Parathyroid adenoma (tissue), 2 donors: ENCODE data around the gene LRP8.

Source experiments
- H2AFZ ChIP-seq: fragments of 300-600 bp; sonication (generic); one replicate; pipeline ENCODE4 v1.7.0; 2017; ENCODE audit warnings: antibody characterized with exemption, mild to moderate bottlenecking
- H3K27ac ChIP-seq: fragments of 300-600 bp; sonication (generic); one replicate; pipeline ENCODE4 v1.7.0; 2017
- H3K27me3 ChIP-seq: fragments of 300-600 bp; sonication (generic); one replicate; pipeline ENCODE4 v1.7.0; 2017; ENCODE audit warnings: low read length; ENCODE audit not compliant: control insufficient read depth, insufficient read depth
- H3K36me3 ChIP-seq: fragments of 300-600 bp; sonication (generic); one replicate; pipeline ENCODE4 v1.7.0; 2017; ENCODE audit warnings: low read length; ENCODE audit not compliant: control insufficient read depth, insufficient read depth
- H3K4me1 ChIP-seq: fragments of 300-600 bp; sonication (generic); one replicate; pipeline ENCODE4 v1.7.0; 2017; ENCODE audit warnings: control low read depth
- H3K4me2 ChIP-seq: fragments of 300-600 bp; sonication (generic); one replicate; pipeline ENCODE4 v1.7.0; 2017; ENCODE audit warnings: low read length
- H3K4me3 ChIP-seq: fragments of 300-600 bp; sonication (generic); one replicate; pipeline ENCODE4 v1.7.0; 2017; ENCODE audit warnings: low read depth, low read length
- H3K79me2 ChIP-seq: fragments of 300-600 bp; sonication (generic); one replicate; pipeline ENCODE4 v1.7.0; 2017; ENCODE audit warnings: control low read depth
- H3K9ac ChIP-seq: fragments of 300-600 bp; sonication (generic); one replicate; pipeline ENCODE4 v1.7.0; 2017; ENCODE audit warnings: mild to moderate bottlenecking
- H3K9me3 ChIP-seq: fragments of 300-600 bp; sonication (generic); one replicate; pipeline ENCODE4 v1.7.0; 2017; ENCODE audit warnings: low read length; ENCODE audit not compliant: control insufficient read depth
- TF ChIP-seq, protein P1 (sequence below): fragments of 300-600 bp; sonication (generic); IDR thresholded peaks from one replicate; pipeline ENCODE4 v1.7.0; 2017; ENCODE audit warnings: antibody characterized with exemption, mild to moderate bottlenecking
- donor health status: primary hyperparathyroidism.

The LRP8 gene

DNA sequence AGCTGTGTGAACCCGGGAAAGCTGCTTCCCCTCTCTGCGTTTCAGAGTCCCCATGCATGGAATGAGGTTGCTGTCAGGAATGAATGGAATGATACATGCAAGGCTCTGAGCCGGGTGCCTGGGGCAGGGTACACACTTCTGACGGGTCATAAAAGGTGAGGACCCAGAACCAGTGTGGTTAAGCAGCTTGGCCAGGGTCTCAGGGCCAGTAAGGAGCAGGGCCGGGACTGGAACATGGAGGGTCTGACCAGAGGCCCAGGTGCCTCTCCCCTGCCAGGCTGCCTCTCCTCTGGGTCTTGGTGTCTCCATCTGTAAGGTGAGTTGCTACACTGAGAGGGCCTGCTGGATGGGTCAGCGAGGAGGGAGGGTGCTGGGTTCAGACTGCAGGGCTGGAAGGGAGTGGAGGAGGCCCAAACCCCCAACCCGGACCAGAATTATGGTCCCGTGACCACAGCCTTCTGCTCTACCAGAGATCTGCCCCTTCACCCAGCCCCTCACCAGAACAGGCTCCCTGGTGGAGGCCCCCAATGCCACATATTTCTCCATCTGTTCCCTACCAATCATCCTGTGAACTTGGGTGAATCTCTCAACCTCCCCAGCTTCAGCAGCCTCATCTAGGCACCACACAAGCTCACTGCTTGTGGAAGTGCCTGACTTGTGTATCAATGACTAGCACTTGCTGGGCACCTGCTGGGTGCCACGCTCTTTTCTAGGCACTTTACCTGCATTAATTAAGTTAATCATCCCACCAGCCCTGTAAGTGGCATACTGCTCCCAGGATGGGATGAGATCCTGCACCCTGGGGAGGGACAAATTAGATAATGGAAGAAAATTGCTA, 16.2 kb upstream of the LRP8 start:
- H3K27ac ChIP-seq, result no peak overlapping the region
- no peaks in the 10 kb centered on the region for H3K79me2 ChIP-seq
- no peak overlapping the region for H3K9ac ChIP-seq
- no peaks in the 10 kb centered on the region for H3K9me3 ChIP-seq
- no peaks in the 10 kb centered on the region for H3K36me3 ChIP-seq
- no peak overlapping the region for H3K4me2 ChIP-seq
- no peak overlapping the region for H3K4me3 ChIP-seq
- TF ChIP-seq, protein P1, sequence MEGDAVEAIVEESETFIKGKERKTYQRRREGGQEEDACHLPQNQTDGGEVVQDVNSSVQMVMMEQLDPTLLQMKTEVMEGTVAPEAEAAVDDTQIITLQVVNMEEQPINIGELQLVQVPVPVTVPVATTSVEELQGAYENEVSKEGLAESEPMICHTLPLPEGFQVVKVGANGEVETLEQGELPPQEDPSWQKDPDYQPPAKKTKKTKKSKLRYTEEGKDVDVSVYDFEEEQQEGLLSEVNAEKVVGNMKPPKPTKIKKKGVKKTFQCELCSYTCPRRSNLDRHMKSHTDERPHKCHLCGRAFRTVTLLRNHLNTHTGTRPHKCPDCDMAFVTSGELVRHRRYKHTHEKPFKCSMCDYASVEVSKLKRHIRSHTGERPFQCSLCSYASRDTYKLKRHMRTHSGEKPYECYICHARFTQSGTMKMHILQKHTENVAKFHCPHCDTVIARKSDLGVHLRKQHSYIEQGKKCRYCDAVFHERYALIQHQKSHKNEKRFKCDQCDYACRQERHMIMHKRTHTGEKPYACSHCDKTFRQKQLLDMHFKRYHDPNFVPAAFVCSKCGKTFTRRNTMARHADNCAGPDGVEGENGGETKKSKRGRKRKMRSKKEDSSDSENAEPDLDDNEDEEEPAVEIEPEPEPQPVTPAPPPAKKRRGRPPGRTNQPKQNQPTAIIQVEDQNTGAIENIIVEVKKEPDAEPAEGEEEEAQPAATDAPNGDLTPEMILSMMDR, result no peak
- no peak overlapping the region for H2AFZ ChIP-seq
- no peaks in the 10 kb centered on the region for H3K27me3 ChIP-seq
- no peaks in the 10 kb centered on the region for H3K4me1 ChIP-seq

DNA sequence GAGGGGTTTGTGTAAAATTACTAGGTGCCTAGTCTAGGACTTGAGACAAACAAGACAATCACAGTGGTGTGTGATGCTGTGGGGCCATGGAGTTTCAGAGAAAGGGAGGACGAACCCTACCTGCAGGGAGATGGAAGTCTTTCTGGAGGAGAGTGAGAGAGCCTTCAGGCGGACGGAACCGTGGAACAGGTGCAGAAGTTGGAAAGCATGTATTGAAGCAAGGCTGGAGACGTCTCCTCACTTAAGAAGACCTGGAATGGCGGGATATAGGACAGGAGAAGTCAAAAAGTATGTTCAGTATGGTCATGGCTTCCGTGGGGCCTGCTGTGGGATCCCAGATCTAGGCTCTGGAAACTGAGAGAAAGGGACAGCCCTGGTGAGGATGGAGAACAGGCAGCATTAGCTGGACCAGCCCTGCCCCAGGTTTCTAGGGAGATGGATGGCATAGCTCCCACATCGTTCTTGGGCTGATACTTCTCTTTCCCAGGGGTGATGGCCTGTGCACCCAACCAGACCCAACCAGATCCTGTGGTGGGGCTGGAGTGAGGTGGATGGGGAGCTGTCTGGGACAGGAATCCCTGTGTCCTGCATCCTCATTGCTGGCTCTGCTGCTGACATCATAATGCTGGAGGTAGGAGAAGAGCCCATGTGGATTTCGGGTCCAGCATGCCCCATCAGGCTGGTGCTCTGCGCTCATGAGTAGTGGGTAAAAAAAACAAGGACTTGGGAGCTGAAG, 15.0 kb upstream of the LRP8 start:
- Histone ChIP-seq H3K27ac (no peak overlapping the region), H3K9ac (no peak overlapping the region), H3K4me2 (no peak overlapping the region), H3K9me3 (no peaks in the 10 kb centered on the region), H2AFZ (no peak overlapping the region), H3K4me3 (no peak overlapping the region), H3K27me3 (no peaks in the 10 kb centered on the region), H3K36me3 (no peaks in the 10 kb centered on the region), H3K79me2 (no peaks in the 10 kb centered on the region), H3K4me1 (no peaks in the 10 kb centered on the region)
- TF ChIP-seq, protein P1, result no peak

DNA sequence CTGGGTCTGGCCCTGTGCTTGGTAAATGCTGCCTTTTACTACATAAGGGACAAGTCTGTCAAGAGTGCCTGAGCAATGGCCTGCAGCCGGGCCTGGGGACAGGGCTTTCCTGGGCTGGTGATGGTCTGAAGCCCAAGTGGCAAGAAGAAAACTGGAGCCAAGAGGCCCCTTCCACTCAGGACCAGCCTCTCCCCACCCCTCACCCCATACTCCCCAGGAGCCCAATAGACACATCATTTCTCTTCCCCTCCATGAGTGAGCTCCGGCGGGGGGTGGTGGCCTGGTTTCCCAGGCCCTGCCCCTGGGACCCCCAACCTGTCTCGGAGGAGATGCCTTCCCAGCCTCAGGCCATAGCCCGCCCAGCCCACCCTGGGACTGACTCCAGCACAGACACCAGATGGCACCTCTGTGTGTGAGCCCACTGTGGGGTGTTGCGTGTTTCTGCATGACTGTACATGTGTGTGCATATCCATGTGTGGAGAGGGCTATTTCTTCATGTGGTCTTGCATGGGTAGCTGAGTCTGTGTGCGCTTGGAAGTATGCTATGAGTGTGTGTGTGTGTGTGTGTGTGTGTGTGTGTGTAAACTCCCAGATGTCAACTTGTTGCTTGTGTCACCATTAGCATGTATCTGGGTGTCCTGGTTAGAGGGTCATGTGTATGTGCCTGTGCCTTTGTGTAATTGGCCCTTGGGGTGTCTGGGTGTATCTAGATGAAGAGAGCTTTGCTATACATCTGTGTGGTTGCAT, 14.3 kb upstream of the LRP8 start:
- H3K4me3 ChIP-seq, result no peak overlapping the region
- H3K36me3 ChIP-seq, result no peaks in the 10 kb centered on the region
- H3K79me2 ChIP-seq, result no peaks in the 10 kb centered on the region
- no peak overlapping the region for H3K4me2 ChIP-seq
- H3K27me3 ChIP-seq, result no peaks in the 10 kb centered on the region
- TF ChIP-seq, protein P1, result no peak
- no peaks in the 10 kb centered on the region for H3K4me1 ChIP-seq
- H3K9me3 ChIP-seq, result no peaks in the 10 kb centered on the region
- no peak overlapping the region for H3K9ac ChIP-seq
- no peak overlapping the region for H2AFZ ChIP-seq
- H3K27ac ChIP-seq, result no peak overlapping the region

DNA sequence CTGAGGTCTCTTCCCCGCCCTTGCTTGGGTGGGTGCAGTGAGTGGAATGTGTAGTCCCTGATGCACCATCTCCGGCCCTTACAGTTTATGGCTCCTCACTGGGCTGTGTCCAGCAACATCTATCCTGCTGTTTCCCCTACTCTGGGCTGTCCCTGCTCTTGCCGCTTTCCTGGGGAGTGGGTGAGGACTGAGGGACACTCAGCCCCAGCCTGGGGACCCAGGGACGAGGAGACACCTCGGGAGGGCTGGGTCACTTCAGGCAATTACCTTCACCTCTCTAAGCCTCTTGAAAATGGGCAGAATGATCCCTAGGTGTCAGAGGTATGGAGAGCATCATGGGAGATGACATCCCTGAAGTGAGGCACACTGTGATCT, 13.6 kb upstream of the LRP8 start:
- no peaks in the 10 kb centered on the region for H3K79me2 ChIP-seq
- H2AFZ ChIP-seq, result no peak overlapping the region
- H3K4me3 ChIP-seq, result no peak overlapping the region
- H3K27ac ChIP-seq, result no peak overlapping the region
- no peak overlapping the region for H3K9ac ChIP-seq
- H3K27me3 ChIP-seq, result no peaks in the 10 kb centered on the region
- H3K4me2 ChIP-seq, result no peak overlapping the region
- H3K4me1 ChIP-seq, result no peaks in the 10 kb centered on the region
- H3K36me3 ChIP-seq, result no peaks in the 10 kb centered on the region
- TF ChIP-seq, protein P1, result no peak
- no peaks in the 10 kb centered on the region for H3K9me3 ChIP-seq
